Kidney (tissue), 11 donors: Measurements from ENCODE around the gene RSPH10B. TPM values are rescaled to one million over a fixed set of nuclear protein-coding genes. Genes with fewer than 3 reads are reported as not detected.
A peak's percentile ranks its signal among the peaks of the same experiment; 100 is the strongest.
"Not testable (repeated sequence)": the region's sequence is repeated elsewhere in the genome, so short reads cannot be mapped to it uniquely, and the experiment has no call there.

ENCODE experiments used
- DNase-seq, 5 donors: peaks; one replicate each; pipeline ENCODE4 v3.0.0-alpha.2; 2013 to 2020
- FAIRE-seq: peaks from 2 replicates; lab custom pipeline; 2012; peaks lifted over from hg19 to GRCh38; lab: Jason Lieb, UNC
- H3K27ac ChIP-seq, 2 donors: one replicate each; pipeline ENCODE4 v1.7.0; 2013; ENCODE audit warnings: low read depth in 2 of 2, low read length in 2 of 2, inconsistent platforms in 1 of 2
- H3K27me3 ChIP-seq: one replicate; pipeline ENCODE4 v1.7.1; 2013; ENCODE audit warnings: low read length, inconsistent platforms; ENCODE audit not compliant: control insufficient read depth, insufficient read depth
- H3K36me3 ChIP-seq, 3 donors: one replicate each; pipeline versions ENCODE4 v1.7.0 to v1.7.1; 2013; ENCODE audit warnings: low read length in 3 of 3, control low read depth in 1 of 3, inconsistent platforms in 1 of 3; ENCODE audit not compliant: insufficient read depth in 3 of 3, control insufficient read depth in 2 of 3
- H3K4me1 ChIP-seq, 3 donors: one replicate each; pipeline versions ENCODE4 v1.7.0 to v1.7.1; 2013; ENCODE audit warnings: low read length in 3 of 3, inconsistent platforms in 1 of 3, low read depth in 1 of 3; ENCODE audit not compliant: control insufficient read depth in 2 of 3, insufficient read depth in 2 of 3
- H3K4me3 ChIP-seq, 3 donors: one replicate each; pipeline versions ENCODE4 v1.7.0 to v1.8.1; 2013; ENCODE audit warnings: low read length in 3 of 3, control low read depth in 1 of 3, inconsistent platforms in 1 of 3
- H3K9ac ChIP-seq, 3 donors: one replicate each; pipeline versions ENCODE4 v1.7.0 to v1.7.1; 2013; ENCODE audit warnings: low read length in 3 of 3, control low read depth in 1 of 3, inconsistent platforms in 1 of 3
- H3K9me3 ChIP-seq, 3 donors: one replicate each; pipeline versions ENCODE4 v1.7.0 to v1.7.1; 2013; ENCODE audit warnings: low read length in 3 of 3, control low read depth in 1 of 3, inconsistent platforms in 1 of 3; ENCODE audit not compliant: control insufficient read depth in 2 of 3, insufficient read depth in 1 of 3
- intact Hi-C: fragments of 100-400 bp; cut with DNase I; formaldehyde crosslinking; loops from one replicate; pipeline ENCODE4 v1.11.1; 2022
- polyA plus RNA-seq: library from polyadenylated mRNA; stranded (reverse); fragments of 350-450 nt; fragmentation: Illumina TruSeq; extraction: RNeasy Lipid Tissue Mini Kit (QIAGEN cat#74804); gene quantifications from one replicate; pipeline ENCODE4 v1.2.3, GENCODE V29; 2014; ENCODE audit warnings: low read depth, low replicate concordance; ENCODE audit not compliant: insufficient read depth
- total RNA-seq: library from RNA; stranded (reverse); fragmentation: NEBNext Ultra II Directional; extraction: Animal tissue kit (Norgen Biotek cat#: 25700); gene quantifications from one replicate; pipeline ENCODE4 v1.2.1, GENCODE V29; 2021
- donor health status: control.
- donor health status: control.
- donor health status: DM: yes; HTN: yes; CAD: no.
- donor health status: Normal renal cell carcinoma (clear cell type).

RSPH10B gene
- total and polyA plus RNA-seq, 2 donors from 2014 or later, result 0.79 TPM; not detected in 1

DNA sequence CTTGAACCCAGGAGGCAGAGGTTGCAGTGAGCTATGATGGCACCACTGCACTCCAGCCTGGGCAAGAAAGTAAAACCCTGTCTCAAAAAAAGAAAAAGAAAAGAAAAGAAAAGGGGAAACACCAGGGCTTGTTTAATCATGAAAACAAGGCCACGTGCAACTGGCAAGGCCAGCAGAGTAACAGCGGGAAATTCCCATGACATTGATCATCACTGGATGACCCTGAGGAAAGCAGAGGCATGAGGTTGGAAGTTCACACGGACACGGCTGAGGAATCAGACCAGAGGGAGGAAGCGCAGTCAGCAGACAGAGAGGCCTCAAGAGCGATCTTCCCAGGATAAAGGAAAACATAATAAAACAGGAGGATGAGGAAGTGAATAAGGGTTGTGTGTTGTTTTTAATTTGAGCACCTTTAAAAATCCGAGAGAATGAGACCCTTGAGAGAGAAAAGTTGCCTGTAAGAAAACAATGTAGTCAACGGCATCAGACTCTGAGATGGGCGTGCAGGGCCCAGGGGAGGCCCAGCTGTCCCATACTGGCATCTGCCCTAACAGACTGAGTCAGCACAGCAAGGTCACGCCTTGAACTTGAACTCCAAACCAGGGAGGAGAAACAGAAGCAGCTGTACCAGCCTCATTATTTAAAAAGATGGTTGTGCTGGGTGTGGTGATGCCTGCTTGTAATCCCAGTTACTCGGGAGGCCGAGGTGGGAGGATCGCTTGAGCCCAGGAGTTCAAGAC, 38.4 kb downstream of the RSPH10B start:
- H3K27ac ChIP-seq, H3K9me3 ChIP-seq, intact Hi-C loops, H3K4me1 ChIP-seq, H3K9ac ChIP-seq, H3K36me3 ChIP-seq, H3K4me3 ChIP-seq, H3K27me3 ChIP-seq: not testable (repeated sequence)
- FAIRE-seq (peak; percentile 61), DNase-seq (peak in 4 of 5 donors; percentile 14 to 41 (median 34))

DNA sequence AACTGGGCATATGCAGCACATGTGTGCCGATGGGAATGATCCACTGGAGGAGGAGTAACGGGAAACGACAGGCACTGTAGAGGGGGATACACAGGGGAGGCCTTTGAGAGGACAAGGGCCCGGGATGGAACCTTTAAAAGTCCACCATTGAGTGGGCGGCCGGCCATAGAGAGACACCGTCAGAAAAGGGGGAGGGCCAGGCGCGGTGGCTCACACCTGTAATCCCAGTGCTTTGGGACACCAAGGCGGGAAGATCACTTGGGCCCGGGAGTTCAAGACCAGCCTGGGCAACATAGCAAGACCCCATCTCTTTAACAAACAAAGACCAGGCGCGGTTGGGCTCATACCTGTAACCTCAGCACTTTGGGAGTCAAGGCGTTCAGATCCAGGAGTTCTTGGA, 39.2 kb downstream of the RSPH10B start:
- H3K9me3 ChIP-seq, FAIRE-seq, H3K4me1 ChIP-seq, H3K36me3 ChIP-seq, H3K4me3 ChIP-seq, intact Hi-C loops, H3K27me3 ChIP-seq, H3K9ac ChIP-seq, H3K27ac ChIP-seq: not testable (repeated sequence)
- peak in 2 of 5 donors; percentile 56 to 76 for DNase-seq

DNA sequence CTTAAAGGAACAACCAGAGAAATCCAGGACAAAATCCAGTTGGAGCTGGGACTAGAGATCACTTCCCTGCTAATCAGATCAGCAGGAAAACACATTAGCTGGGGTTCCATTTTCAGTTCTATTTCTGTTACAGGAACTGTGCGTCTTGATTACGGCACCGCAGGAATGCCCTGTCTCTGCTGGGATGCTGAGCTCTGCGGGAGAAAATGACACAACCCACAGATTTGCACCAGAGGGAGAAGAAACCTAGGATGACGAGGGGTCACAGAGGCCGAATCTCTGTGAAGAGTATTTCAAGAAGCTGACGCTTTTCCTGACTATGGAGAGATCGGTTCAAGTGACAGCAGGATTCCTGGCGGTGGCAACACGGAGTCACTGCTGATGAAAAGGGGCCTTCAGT, 40.2 kb downstream of the RSPH10B start:
- H3K9ac ChIP-seq, H3K27me3 ChIP-seq, H3K4me1 ChIP-seq, DNase-seq, H3K36me3 ChIP-seq, H3K27ac ChIP-seq, intact Hi-C loops, H3K4me3 ChIP-seq, H3K9me3 ChIP-seq, FAIRE-seq: not testable (repeated sequence)

DNA sequence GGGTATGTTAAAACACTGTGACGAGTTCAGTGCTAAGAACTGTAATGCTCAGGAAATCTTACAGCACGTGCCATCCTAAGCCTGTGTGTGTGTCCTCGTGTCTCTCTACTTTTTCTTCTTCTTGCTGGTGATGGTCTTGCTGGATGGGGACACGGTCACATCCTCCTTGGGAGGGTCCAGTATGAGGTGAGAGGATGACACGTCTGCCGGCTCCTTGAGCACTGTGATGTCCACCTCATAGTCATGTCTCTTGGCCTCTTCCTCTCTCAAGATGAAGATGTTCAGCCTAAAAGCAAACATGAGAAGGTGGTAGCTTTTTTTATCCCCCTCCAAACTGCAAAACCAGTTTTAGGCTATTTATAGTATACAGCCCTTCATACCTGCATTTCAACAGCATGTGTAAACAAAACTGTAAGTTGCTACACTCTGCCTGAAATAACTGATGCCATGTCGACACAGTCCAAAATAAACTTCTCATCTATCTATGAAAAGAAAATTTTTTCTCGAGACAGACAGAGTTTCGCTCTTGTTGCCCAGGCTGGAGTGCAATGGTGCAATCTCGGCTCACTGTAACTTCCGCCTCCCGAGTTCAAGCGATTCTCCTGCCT, 44.1 kb downstream of the RSPH10B start:
- H3K4me3 ChIP-seq, H3K27ac ChIP-seq, H3K9ac ChIP-seq, intact Hi-C loops, DNase-seq, H3K36me3 ChIP-seq, H3K4me1 ChIP-seq, H3K27me3 ChIP-seq, FAIRE-seq, H3K9me3 ChIP-seq: not testable (repeated sequence)

DNA sequence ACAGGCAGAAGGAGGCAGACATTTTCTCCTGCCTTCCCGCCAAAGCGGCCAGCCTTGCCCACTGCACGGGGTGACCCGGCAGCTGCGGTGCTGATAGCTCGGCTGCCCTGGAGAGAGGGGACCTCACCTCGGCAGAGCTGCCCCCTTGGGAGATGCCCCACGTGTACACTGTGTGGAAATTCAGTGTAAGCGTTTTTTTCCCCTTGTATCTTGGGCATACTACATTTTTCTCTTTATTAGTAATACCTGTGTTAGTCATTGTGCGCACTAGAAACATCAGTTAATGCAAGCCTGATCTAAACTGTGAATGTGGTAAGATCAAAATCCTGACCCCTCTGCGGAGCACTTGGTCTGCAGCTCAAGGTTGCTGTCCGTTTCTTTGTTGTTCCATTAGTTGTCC, 45.9 kb downstream of the RSPH10B start:
- intact Hi-C loops, H3K9ac ChIP-seq: not testable (repeated sequence)

DNA sequence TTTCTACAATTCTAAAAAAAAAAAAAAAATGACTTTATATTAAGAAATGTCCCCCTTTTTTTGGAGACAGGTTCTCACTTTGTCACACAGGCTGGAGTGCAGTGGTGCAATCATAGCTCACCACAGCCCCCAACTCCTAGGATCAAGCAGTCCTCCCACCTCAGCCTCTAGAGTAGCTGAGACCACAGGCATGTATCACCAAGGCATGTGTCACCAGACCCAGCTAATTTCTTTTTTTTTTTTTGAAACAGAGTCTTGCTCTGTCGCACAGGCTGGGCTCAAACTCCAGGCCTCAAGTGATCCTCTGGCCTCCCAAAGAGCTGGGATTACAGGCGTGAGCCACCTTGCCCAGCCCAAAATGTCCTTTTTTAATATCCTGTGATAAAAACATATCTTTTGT, 46.3 kb downstream of the RSPH10B start:
- H3K36me3 ChIP-seq, intact Hi-C loops, H3K27me3 ChIP-seq, H3K4me3 ChIP-seq, H3K9me3 ChIP-seq, FAIRE-seq, DNase-seq, H3K4me1 ChIP-seq, H3K9ac ChIP-seq, H3K27ac ChIP-seq: not testable (repeated sequence)

More for the DNA sequence above, 45.9 kb downstream of the RSPH10B start:
- not testable (repeated sequence) for H3K4me1 ChIP-seq, H3K4me3 ChIP-seq, FAIRE-seq, H3K9me3 ChIP-seq, H3K27me3 ChIP-seq, DNase-seq, H3K36me3 ChIP-seq, H3K27ac ChIP-seq

DNA sequence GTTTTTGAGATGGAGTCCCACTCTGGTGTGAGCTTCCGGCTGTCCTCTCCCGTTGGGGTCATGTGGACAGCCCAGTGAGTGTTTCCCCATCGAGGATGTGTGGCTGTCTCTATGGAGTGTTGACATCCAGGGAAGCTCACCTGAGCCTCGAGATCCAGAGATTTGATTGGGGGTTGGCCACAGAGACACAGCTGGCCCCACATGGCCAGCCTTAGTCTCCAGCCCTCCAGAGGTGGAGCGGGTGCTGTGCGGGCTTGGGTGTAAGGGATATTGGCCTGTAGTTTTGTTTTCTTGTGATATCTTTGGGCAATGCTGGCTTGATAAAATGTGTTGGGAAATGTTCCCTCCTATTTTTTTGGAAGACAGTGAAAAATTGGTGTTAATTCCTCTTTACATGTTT, 54.0 kb downstream of the RSPH10B start:
- H3K4me3 ChIP-seq, FAIRE-seq, H3K9ac ChIP-seq, H3K9me3 ChIP-seq, H3K36me3 ChIP-seq, intact Hi-C loops, H3K4me1 ChIP-seq, H3K27ac ChIP-seq, H3K27me3 ChIP-seq, DNase-seq: not testable (repeated sequence)

DNA sequence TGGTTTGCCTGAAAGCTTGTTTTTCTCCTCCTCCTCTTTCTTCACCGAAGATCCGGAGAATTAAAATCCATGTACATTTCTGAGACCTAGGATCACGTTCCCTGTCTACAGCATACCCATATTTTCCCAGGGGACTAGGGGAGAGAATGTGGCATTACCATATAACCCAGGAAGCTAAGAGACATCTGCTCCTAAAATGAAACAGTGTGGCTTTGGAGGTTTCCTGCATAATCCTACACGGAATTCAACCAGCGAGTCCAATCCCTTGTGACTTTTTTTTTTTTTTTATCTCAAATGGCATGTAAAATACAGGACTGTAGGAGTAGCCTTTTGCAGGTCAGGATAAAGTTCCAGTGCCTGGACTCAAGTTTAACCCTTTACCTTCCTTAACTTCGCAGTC, 61.7 kb downstream of the RSPH10B start:
- H3K9ac ChIP-seq, DNase-seq, FAIRE-seq, H3K4me3 ChIP-seq, H3K4me1 ChIP-seq, H3K27ac ChIP-seq, intact Hi-C loops, H3K9me3 ChIP-seq, H3K27me3 ChIP-seq, H3K36me3 ChIP-seq: not testable (repeated sequence)
